ENCODE measurements around the gene CDC5L. TPM values are rescaled to one million over a fixed set of nuclear protein-coding genes. Genes with fewer than 3 reads are reported as not detected.

CDC5L gene
- total RNA-seq, 1 experiment from 2014 or later, result 24.6 TPM

GRCh38 chr6:44462335-44462734 is 74.8 kb downstream of the CDC5L start:
- no peak for DNase-seq (ENCODE audit: low read depth, low spot score)
- in situ Hi-C loops (cut with HindIII; ENCODE audit: low pct_unique_long_range_greater_than_20kb, low sequenced_read_pairs), result no loop called here

DNA sequence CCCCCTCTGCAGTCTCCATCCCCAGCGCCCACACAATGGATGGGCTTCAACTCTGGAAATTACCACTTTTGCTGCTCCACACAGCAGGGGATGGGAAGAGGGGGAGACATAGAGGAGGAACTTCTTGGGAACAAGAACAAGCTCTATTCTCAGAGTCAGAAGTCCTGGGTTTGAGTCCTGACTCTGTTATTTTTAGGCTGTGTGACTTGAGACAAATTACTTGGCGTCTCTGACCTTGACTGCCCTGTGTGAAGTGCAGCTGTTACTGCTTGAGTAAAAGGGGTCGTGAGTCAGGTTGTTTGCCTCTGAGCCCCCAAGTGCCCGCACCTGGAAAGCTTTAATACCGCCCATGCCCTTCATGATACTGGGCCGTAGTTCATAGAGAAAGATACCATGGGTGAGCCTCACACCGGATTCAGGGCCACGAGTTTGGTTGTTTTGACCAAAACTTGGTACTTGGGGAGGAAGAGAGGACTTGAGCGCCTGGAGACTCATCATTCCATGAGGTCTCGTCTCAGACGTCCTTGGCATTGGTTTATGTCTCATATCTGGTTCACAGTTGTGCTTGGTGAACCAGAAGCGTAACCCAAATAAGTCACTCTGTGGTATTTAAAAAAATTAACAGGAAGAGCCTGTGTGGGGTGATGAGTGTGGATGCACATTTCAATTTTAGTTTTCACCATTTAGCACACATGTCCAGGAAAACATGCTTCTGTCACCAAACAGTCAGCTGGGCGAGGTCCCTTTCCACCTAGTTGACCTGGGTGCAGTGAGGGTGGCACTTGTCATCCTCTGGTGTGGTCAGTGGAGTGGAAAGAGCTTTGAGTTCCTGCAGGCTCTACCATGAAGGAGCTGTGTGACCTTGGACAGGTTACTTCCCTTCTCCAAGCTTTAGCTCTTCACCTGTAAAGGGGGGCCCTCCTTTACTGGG is 75.6 kb downstream of the CDC5L start:
- in situ Hi-C loops (cut with HindIII; ENCODE audit: low pct_unique_long_range_greater_than_20kb, low sequenced_read_pairs), result no loop called here
- DNase-seq (ENCODE audit: low read depth, low spot score), result no peak

GRCh38 chr6:44463728-44464450 is 76.4 kb downstream of the CDC5L start:
- no peak for DNase-seq (ENCODE audit: low read depth, low spot score)
- in situ Hi-C loops (cut with HindIII; ENCODE audit: low pct_unique_long_range_greater_than_20kb, low sequenced_read_pairs), result no loop called here

DNA sequence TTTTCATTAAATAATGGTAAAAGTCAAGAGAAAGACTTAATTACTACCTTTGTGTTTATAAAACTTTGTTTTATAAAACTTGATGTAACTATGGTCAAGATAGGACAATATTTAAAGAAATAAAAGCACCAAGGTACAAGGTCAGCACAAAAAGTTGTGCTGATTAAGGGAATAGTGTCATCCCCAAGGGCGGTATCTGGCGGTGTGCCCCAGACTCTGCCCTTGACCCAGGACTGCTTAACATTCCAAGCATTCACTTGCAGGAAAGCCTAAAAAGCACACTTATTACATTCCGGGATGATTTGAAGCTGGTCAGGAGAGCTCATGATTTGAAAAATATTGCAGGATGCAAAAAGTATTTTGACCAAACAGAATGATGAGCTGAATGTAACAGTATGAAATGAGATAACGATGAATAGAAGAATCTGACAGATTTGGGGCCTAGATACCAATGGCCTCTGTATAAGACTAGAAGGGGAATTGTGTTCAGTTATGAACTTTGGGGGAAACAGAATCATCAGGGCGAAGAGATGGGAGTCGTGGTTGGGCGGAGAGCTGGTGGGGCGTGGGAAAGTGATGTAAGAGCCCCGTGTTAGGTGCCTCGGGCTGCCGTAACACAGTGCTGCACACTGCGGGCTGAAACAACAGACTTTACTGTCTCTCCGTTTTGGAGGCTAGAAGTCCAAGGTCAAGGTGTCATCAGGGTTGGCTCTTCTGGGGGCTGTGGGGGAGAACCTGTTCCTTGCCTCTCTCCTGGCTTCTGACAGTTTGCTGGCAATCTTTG is 77.2 kb downstream of the CDC5L start:
- in situ Hi-C loops (cut with HindIII; ENCODE audit: low pct_unique_long_range_greater_than_20kb, low sequenced_read_pairs), result no loop called here
- DNase-seq (ENCODE audit: low read depth, low spot score), result no peak

GRCh38 chr6:44466955-44467354 is 79.4 kb downstream of the CDC5L start:
- DNase-seq (ENCODE audit: low read depth, low spot score), result no peak
- in situ Hi-C loops (cut with HindIII; ENCODE audit: low pct_unique_long_range_greater_than_20kb, low sequenced_read_pairs), result no loop called here

- no peak for DNase-seq (ENCODE audit: low read depth, low spot score)
- in situ Hi-C loops (cut with HindIII; ENCODE audit: low pct_unique_long_range_greater_than_20kb, low sequenced_read_pairs), result no loop called here
These were observed 81.3 kb downstream of the CDC5L start for GRCh38 chr6:44468835-44469234.

DNA sequence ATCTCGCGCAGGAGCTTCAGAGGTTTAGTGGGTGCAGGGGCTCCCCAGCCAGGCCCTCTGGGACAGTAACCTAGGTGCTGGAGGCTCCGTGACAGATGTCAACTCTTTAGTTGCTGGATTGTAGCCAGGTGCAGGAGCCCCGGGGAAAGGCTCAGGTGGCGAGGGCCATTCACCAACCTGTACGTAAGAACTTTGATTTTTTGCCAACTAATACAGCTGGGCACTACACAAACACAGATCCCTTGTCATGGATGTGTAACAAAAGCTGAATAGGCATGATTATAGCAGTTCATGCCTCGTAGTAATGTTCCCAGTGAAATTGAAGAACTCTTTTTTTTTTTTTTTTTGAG is 82.6 kb downstream of the CDC5L start:
- in situ Hi-C loops (cut with HindIII; ENCODE audit: low pct_unique_long_range_greater_than_20kb, low sequenced_read_pairs), result no loop called here
- DNase-seq (ENCODE audit: low read depth, low spot score), result no peak

DNA sequence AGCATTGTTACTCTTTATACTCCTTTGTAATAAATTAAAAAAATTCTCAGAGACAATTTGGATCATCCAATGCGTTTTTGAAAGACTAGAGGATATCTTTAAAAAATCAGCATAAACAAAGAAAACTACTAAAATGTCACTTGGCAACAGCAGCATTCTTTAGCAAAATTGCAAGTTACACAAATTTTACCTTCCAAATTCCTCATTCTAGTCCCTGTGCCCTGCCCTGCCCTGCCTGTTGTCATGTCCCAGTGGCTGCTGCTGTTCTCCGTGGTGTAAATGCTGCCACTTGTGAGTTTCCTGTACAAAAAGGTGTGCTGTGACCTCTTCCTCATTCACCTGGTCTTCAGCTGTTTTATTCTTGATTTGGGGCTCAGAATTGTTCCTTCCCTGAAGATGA is 83.2 kb downstream of the CDC5L start:
- in situ Hi-C loops (cut with HindIII; ENCODE audit: low pct_unique_long_range_greater_than_20kb, low sequenced_read_pairs), result no loop called here

GRCh38 chr6:44471271-44471981 is 83.9 kb downstream of the CDC5L start:
- DNase-seq (ENCODE audit: low read depth, low spot score), result no peak
- in situ Hi-C loops (cut with HindIII; ENCODE audit: low pct_unique_long_range_greater_than_20kb, low sequenced_read_pairs), result no loop called here

More for the DNA sequence above, 83.2 kb downstream of the CDC5L start:
- DNase-seq (ENCODE audit: low read depth, low spot score), result no peak

DNA sequence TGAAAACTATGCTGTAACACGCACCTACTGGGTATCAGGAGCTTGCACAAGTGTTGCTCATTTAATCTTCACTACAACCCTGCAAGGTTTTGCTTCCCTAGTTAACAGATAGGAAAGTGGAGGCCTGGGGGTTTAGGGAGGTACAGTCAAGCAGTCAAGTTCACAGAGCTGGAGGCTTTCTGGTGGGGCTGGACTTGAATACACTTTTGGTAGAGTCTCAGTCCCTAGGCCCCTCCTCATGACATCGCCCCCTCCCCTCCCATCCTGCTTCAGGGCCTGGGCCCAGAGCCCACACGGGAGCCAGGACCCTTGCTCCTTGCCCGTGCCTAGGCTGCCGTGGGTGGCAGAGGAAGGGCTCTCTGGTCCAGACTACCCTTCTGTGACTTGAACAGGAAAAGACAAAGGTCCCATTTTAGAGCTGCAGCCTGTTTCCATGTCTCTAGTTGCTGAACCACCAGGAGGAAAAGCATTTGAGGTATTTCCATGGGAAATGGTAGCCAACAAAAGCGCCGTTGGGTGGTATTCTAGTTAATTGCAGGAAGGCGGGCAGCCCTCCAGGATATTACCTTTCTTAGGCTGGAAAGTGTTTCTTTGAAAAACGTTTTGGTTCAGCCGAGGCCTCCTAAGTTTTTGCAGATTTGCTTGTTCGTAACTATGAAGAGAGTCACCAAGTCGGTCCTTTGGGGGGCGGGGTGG is 84.9 kb downstream of the CDC5L start:
- DNase-seq (ENCODE audit: low read depth, low spot score), result no peak
- in situ Hi-C loops (cut with HindIII; ENCODE audit: low pct_unique_long_range_greater_than_20kb, low sequenced_read_pairs), result no loop called here

GRCh38 chr6:44473393-44474189 is 86.1 kb downstream of the CDC5L start:
- in situ Hi-C loops (cut with HindIII; ENCODE audit: low pct_unique_long_range_greater_than_20kb, low sequenced_read_pairs), result no loop called here

DNA sequence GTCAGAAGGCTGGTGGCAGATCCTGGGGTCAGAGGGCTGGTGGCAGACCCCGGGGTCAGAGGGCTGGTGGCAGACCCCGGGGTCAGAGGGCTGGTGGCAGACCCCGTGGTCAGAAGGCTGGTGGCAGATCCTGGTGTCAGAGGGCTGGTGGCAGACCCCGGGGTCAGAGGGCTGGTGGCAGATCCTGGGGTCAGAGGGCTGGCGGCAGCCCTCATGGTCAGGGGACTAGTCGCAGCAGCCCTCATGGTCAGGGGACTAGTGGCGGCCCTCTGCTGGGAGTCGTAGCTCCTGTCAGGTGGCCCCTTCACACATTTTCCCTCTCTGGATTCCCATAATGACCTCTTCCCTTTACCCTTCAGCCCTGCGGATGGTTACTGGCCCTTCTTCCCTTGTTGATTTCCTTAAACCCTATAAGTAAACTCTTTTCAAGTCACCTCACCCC is 86.7 kb downstream of the CDC5L start:
- in situ Hi-C loops (cut with HindIII; ENCODE audit: low pct_unique_long_range_greater_than_20kb, low sequenced_read_pairs), result no loop called here
- no peak for DNase-seq (ENCODE audit: low read depth, low spot score)

More at GRCh38 chr6:44473393-44474189, 86.1 kb downstream of the CDC5L start:
- DNase-seq (ENCODE audit: low read depth, low spot score), result no peak

DNA sequence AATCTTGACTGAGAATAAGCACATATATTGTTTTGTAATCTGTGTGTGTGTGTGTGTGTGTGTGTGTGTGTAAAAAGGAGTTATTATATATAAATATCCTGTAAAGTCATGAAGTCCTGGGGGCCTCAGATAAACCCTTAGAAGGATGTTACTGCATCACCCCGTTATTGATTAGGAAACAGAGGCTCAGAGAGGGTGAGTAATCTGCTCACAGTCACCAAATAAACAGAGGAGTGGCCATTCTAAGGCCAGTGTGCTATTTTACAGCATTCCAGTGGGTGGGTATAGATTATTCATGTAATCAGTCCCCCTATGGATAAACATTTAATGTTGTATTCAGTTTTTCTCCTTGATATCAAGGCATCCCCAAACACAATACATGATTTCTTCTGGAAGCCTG is 87.1 kb downstream of the CDC5L start:
- no peak for DNase-seq (ENCODE audit: low read depth, low spot score)
- in situ Hi-C loops (cut with HindIII; ENCODE audit: low pct_unique_long_range_greater_than_20kb, low sequenced_read_pairs), result no loop called here

- in situ Hi-C loops (cut with HindIII; ENCODE audit: low pct_unique_long_range_greater_than_20kb, low sequenced_read_pairs), result no loop called here
- no peak for DNase-seq (ENCODE audit: low read depth, low spot score)
These were observed 87.9 kb downstream of the CDC5L start for GRCh38 chr6:44475417-44475778.

DNA sequence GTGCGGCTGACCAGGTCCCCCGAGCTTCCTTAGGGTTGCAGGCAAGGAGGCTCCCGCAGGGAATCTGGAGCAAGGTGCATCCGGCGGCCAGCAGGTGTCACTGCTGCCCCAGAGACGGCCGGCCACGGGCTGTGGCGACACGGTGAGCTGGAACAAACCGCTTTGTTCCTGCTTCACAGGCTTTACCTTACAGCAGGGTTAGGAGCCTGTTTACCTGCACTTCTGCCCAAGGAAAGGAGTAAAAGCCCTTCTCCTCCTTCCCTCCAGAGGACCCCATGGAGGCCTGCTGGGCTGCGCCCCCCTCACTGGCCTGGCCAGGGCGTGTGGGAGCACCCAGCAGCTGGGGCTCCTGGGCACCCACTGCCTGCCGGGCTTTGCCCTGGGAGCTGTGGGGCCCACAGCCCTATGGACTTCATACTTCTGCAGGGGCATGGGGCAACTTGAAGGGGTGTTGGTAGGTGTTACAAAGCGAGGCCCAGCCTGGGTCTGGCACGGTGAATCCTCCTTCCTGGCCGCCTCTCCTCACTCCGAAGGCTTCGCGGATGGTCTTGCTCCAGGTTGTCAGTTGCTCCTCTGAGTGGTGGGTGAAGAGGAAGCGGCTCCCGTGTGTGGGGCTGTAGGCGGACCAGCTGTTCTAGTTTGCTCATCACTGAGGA is 88.4 kb downstream of the CDC5L start:
- in situ Hi-C loops (cut with HindIII; ENCODE audit: low pct_unique_long_range_greater_than_20kb, low sequenced_read_pairs), result no loop called here
- DNase-seq (ENCODE audit: low read depth, low spot score), result peak; percentile 64

- no peak for DNase-seq (ENCODE audit: low read depth, low spot score)
- in situ Hi-C loops (cut with HindIII; ENCODE audit: low pct_unique_long_range_greater_than_20kb, low sequenced_read_pairs), result no loop called here
These were observed 89.3 kb downstream of the CDC5L start for GRCh38 chr6:44476849-44477248.
